Measurements from ENCODE around the gene SUPT5H.

DNA sequence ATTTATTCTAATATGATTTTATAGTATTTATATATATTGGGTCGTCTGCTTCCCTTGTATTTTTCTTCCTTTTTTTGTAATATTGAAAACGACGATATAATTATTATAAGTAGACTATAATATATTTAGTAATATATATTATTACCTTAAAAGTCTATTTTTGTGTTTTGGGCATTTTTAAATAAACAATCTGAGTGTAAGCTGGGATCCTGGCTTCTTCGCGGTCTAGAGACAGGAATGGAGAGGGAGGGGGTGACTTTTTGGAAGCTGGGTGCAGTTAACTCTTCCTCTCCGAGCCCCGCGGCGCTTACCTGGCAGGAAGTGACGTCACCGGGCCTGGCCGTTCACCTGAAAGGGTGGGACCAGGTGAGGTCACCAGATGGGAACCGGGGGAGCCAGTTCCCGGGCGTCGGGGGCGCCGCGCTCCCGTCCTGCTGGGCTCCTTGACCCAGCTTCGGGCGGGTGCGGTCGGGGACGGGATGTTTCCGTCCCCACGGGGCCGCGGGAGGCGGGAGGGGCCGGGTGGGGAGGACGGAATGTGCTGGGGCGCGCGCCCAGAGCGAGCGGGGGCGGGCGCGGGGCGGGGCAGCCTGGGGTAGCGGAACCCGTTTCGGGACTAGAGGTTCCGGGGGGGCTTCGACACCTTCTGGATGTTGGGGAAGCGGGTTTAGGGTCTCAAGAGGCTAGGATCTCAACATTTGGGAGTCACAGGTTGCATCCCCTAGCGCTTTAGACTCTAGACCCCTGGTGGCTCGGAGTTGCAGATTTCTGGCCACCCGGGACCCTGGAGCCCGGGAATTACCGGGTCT is 36.0 kb upstream of the SUPT5H start:
- TF ChIP-seq POLR2AphosphoS5 (IDR thresholded peaks at IDR 0.05) (peak in 1 of 2 donors; percentile 95), POLR2A (IDR thresholded peaks at IDR 0.05; ENCODE audit: low read depth) (peak; percentile 82)
- TF ChIP-seq, protein P1, sequence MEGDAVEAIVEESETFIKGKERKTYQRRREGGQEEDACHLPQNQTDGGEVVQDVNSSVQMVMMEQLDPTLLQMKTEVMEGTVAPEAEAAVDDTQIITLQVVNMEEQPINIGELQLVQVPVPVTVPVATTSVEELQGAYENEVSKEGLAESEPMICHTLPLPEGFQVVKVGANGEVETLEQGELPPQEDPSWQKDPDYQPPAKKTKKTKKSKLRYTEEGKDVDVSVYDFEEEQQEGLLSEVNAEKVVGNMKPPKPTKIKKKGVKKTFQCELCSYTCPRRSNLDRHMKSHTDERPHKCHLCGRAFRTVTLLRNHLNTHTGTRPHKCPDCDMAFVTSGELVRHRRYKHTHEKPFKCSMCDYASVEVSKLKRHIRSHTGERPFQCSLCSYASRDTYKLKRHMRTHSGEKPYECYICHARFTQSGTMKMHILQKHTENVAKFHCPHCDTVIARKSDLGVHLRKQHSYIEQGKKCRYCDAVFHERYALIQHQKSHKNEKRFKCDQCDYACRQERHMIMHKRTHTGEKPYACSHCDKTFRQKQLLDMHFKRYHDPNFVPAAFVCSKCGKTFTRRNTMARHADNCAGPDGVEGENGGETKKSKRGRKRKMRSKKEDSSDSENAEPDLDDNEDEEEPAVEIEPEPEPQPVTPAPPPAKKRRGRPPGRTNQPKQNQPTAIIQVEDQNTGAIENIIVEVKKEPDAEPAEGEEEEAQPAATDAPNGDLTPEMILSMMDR (IDR thresholded peaks at IDR 0.05) = no peak
